Thyroid gland (tissue), 4 donors: ENCODE results near the gene SLC22A4.

Source experiments
- CTCF ChIP-seq, 6 experiments: fragments of 200-600 bp in 3 of 6; fragments of 450-650 bp in 3 of 6; sonication (generic) in 3 of 6; IDR thresholded peaks; one replicate each; pipeline ENCODE4 v1.5.1; 2016 to 2019; ENCODE audit warnings: antibody characterized with exemption in 6 of 6, mild to moderate bottlenecking in 2 of 6, inconsistent platforms in 1 of 6, moderate library complexity in 1 of 6
- POLR2A ChIP-seq, 2 donors: fragments of 450-650 bp; IDR thresholded peaks; one replicate each; pipeline ENCODE4 v1.6.1; 2017; ENCODE audit warnings: antibody characterized with exemption in 2 of 2, mild to moderate bottlenecking in 2 of 2, moderate library complexity in 1 of 2

GRCh38 chr5:132389051-132389331 is 94.8 kb downstream of the SLC22A4 start:
- TF ChIP-seq CTCF (IDR thresholded peaks at IDR 0.05) (no peak), POLR2A (IDR thresholded peaks at IDR 0.05) (no peak)
